ENCODE results near the gene CYLD. TPM values are rescaled to one million over a fixed set of nuclear protein-coding genes. Genes with fewer than 3 reads are reported as not detected.
A peak's percentile ranks its signal among the peaks of the same experiment; 100 is the strongest.

The CYLD gene
- total and polyA plus RNA-seq, 7 donors: 7.9 to 45.3 (median 29.6) TPM

GRCh38 chr16:50697881-50698767, 43.8 kb upstream of the CYLD start:
- Histone ChIP-seq H3K4me3 (peak overlapping the region; percentile 15 to 45 (median 38)), H3K36me3 (no peaks in the 10 kb centered on the region), H3K27me3 (peaks cover 0 to 4% (median 0%) of the 10 kb centered on the region in 3 donors), H3K4me1 (peaks cover 0 to 34% (median 29%) of the 10 kb centered on the region in 4 donors), H3K9me3 (no peaks in the 10 kb centered on the region), H3K27ac (peak overlapping the region; percentile 48 to 77 (median 64))
- WGBS, 2 donors: 54% methylated on average over 19 of the region's 19 CpGs
- DNase-seq: no peak
- intact Hi-C loops (cut with DNase I): loop anchor here (5.0 to 10.0 kb wide), 2 partner anchors 44 to 107 kb away; partner anchors contain the start of gene CYLD
- TF ChIP-seq POLR2A (IDR thresholded peaks at IDR 0.05) (no peak), EP300 (IDR thresholded peaks at IDR 0.05) (no peak), POLR2AphosphoS5 (IDR thresholded peaks at IDR 0.05) (peak in 2 of 4 donors; percentile 17 to 44), CTCF (IDR thresholded peaks at IDR 0.05) (no peak)

- no peak for DNase-seq
Measured at GRCh38 chr16:50699326-50700159, 42.3 kb upstream of the CYLD start.

GRCh38 chr16:50702725-50703124, 39.2 kb upstream of the CYLD start:
- intact Hi-C loops (cut with DNase I): no loop called here
- no peaks in the 10 kb centered on the region for H3K27me3 ChIP-seq
- TF ChIP-seq EP300 (IDR thresholded peaks at IDR 0.05) (no peak), CTCF (IDR thresholded peaks at IDR 0.05) (no peak), POLR2AphosphoS5 (IDR thresholded peaks at IDR 0.05) (no peak), POLR2A (IDR thresholded peaks at IDR 0.05) (no peak)
- no peak for DNase-seq
- H3K9me3 ChIP-seq: peaks cover 3 to 8% (median 6%) of the 10 kb centered on the region in 4 donors
- 89 to 93% methylated on average over 3 of the region's 3 CpGs for WGBS, 2 donors
- H3K4me1 ChIP-seq: peaks cover 0 to 9% (median 8%) of the 10 kb centered on the region in 4 donors
- no peak overlapping the region for H3K4me3 ChIP-seq
- H3K36me3 ChIP-seq: no peaks in the 10 kb centered on the region
- no peak overlapping the region for H3K27ac ChIP-seq

More at GRCh38 chr16:50699326-50700159, 42.3 kb upstream of the CYLD start:
- Histone ChIP-seq H3K27me3 (no peaks in the 10 kb centered on the region), H3K4me1 (peaks cover 0 to 25% (median 23%) of the 10 kb centered on the region in 4 donors), H3K36me3 (no peaks in the 10 kb centered on the region), H3K27ac (no peak overlapping the region), H3K4me3 (no peak overlapping the region), H3K9me3 (peaks cover 3 to 8% (median 5%) of the 10 kb centered on the region in 4 donors)
- intact Hi-C loops (cut with DNase I): loop anchor here (5.0 to 10.0 kb wide), 2 partner anchors 43 to 105 kb away; partner anchors contain the start of gene CYLD
- TF ChIP-seq CTCF (IDR thresholded peaks at IDR 0.05) (no peak), POLR2AphosphoS5 (IDR thresholded peaks at IDR 0.05) (no peak), POLR2A (IDR thresholded peaks at IDR 0.05) (no peak), EP300 (IDR thresholded peaks at IDR 0.05) (no peak)
- WGBS, 2 donors: 86 to 88% methylated on average over 19 of the region's 19 CpGs

GRCh38 chr16:50704245-50704644, 37.6 kb upstream of the CYLD start:
- TF ChIP-seq POLR2A (IDR thresholded peaks at IDR 0.05): no peak
- TF ChIP-seq CTCF (IDR thresholded peaks at IDR 0.05): no peak
- TF ChIP-seq POLR2AphosphoS5 (IDR thresholded peaks at IDR 0.05): no peak
- no peak for TF ChIP-seq EP300 (IDR thresholded peaks at IDR 0.05)
- no peak overlapping the region for H3K27ac ChIP-seq
- H3K4me3 ChIP-seq: no peak overlapping the region
- no peaks in the 10 kb centered on the region for H3K36me3 ChIP-seq
- 86 to 90% methylated on average over 1 of the region's 1 CpG for WGBS, 2 donors
- intact Hi-C loops (cut with DNase I): no loop called here
- no peak for DNase-seq
- no peaks in the 10 kb centered on the region for H3K27me3 ChIP-seq
- peaks cover 3 to 8% (median 6%) of the 10 kb centered on the region in 4 donors for H3K9me3 ChIP-seq
- peaks cover 0 to 3% (median 0%) of the 10 kb centered on the region in 4 donors for H3K4me1 ChIP-seq

All from sigmoid colon (tissue), 7 donors.